Skeletal muscle cell (primary cell): ENCODE measurements around the gene NBAS.

ENCODE experiments used
- DNase-seq: peaks from one replicate; pipeline ENCODE4 v3.0.0-alpha.2; 2010; ENCODE audit warnings: low read depth
- H3K4me3 ChIP-seq: 2 replicates; pipeline ENCODE4 v1.5.1; 2011; ENCODE audit warnings: low read depth, mild to moderate bottlenecking, control low read depth, low read length, moderate library complexity

The NBAS gene

DNA sequence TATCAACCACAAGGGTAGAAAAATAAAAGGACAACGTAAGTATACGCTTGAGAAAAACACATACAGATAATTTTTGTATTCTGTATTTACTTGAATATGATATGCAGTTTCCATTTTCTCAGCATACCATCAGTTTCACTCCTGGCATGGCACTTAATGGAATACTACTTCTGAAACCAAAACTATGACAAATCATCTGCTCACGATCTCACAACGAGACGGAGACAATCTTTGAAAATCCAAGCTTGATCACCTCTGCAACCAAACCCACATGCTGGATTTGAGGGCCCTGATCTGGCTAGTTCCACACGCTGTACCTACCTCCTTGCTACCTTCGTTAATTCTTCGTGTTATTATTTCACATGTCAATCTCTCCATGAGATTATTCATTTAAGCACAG is 387.6 kb downstream of the NBAS start:
- DNase-seq = no peak
- H3K4me3 ChIP-seq = no peak overlapping the region

DNA sequence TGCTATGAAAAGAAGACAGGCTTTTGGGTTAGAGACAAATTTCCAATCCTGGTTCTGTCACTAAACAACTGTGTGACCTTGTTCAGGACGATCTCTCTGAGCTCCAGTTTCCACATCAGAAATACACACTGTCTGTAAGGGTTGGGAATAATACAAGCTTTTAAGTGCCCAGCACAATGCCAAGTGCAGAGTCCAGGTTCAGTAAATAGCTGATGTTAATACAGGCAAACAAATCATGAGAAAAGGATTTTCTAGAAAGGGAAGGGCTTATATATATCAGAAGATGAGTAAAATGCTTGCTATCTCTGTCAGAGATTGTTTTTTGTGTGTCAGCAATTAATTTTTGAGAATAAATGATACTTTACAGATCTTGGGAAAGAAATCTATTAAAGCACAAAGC is 388.3 kb downstream of the NBAS start:
- DNase-seq = no peak
- H3K4me3 ChIP-seq = no peak overlapping the region

DNA sequence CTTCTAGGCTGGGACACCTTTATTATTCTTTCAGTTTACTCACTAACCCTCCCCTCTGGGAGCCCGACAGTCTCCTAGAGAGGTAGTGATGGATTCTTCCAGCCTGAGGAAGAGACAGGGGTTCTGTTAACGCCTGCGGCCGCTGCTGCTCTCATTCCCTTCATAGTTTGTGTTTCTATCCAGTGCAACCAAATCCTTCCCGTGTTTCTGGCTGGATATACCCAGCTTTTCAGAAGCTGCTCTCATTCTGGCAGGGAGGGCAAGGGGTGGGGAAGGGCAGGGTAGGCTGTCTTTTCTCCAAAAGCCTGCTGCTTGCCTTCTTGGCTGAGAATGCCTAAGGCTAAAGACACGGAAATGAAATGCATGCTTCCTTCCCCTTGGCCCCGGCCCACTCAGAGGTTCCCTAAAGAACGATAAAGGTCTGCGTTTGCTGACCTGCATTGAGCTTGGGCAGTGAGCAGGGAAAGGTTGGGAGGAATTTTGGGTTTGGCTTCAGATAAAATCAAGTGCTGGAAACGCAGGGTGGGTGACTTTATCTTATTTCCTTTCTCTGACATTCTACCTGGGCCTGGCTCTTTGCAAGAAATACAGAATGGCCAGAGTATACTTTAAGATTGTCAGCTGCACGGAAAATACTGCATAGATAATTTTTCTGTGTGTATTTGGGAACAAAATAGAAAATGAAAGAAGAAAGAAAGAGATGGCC is 390.9 kb downstream of the NBAS start:
- H3K4me3 ChIP-seq = peak overlapping the region; percentile 24
- DNase-seq = peak; percentile 18

DNA sequence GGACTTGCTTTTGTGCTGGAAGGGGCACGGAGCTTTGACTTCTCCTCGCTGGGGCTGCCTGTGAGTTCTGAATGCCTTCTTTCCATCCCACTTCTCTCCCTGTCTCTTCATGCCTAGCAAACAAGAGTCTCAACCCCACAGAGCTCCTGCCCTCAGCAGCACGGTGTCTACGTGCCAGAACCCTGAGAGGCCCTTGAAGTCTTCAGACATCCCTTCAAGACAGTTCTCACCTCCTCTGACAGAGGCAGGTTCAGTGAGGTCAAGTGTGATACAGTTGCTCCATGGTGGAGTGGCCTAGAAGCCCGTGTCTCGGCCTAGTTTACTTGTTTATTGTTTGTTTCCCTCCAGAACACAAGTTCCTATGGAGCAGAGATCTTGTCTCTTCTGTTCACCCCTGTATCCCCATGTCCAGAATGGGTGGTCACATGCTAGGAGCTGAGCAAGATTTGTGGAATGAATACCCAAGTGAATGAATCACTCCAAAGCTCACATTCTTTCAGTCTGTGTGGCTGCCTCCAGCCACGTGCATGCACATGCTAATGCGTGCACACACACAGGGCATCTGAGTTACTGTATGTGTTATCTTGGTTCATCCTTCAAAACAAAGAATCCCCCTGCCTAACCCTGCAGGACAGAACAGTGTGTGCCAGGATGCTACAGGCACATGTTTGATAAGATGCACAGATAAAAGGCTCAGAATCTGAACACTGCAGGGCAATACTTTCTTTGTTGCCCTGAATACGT is 391.6 kb downstream of the NBAS start:
- DNase-seq = peak; percentile 75

DNA sequence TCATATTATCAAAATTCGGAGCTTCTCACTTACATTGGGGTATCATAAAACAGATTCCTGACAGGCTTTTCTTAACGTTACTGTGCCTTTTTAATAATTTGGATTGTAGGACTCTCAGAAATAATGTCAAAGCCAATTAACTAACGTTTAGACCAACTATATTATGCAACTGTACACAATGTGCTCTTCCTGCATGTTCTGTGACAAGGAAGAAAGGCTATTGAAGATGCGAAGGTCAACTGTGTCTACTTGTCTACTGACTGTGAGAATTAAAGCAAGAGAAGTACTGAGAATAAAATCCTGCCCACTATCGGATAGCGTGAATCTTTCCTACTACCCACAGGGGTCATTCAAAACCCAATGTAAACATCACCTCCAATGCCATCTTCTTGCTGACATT is 393.0 kb downstream of the NBAS start:
- no peak overlapping the region for H3K4me3 ChIP-seq
- DNase-seq = no peak

More for the DNA sequence above, 391.6 kb downstream of the NBAS start:
- peak overlapping the region; percentile 24 for H3K4me3 ChIP-seq

DNA sequence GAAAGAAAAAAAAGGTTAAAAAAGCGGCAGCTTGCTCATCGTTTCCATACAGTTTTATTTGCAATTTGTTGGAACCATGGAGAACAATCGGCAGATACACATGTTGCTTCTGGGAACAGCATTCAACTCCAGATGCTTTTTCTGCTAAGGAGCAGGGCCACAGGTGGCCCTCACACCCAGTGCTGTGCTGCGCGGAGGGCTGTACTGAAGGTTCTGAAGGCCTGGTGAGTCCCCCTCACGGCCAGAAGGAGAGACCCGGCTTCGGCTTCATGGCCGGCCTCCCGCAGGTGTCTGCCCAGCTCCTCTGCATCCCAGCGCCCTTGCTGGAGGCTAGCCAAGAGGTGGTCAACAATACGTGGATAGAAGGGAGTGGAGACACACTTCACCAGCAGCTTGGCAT is 394.3 kb downstream of the NBAS start:
- H3K4me3 ChIP-seq = no peak overlapping the region
- no peak for DNase-seq

DNA sequence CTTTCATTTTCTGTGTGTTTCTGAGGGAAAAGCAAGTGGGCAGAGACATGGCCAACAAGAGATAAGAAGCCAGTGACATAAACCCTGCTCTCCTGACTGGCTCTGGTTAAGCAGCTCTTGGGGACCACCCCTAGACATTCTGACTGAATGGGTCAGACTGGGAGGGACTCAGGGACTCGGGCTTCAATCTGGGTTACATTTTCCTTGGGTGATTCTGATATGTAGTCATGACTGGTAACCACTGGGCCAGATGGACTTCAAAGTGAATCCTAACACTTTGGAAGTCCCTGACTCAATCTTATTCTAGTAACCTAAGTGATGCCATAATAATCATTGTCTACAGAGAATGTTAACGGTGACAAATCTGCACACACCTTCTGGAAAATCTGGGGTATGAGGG is 397.8 kb downstream of the NBAS start:
- H3K4me3 ChIP-seq = no peak overlapping the region
- DNase-seq = no peak

DNA sequence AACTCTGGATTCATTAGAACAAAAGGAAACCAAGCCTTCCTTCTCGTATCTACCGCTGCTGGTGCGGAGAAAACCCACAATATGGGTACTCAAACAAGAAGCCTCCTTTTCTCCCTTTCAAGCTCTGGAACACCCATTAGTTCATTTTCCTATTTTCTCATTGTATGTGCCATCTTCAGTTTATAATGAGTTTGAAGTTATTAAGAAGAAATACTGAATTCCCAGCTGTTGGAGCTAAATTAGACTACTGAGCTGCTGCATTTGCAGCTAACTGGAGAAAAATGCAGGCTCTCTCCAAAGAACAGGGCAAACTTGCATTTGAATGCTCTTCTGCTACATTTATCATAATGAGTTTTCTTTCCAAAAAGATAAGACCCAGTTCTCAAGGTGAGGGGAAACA is 398.5 kb downstream of the NBAS start:
- H3K4me3 ChIP-seq = no peak overlapping the region
- no peak for DNase-seq

DNA sequence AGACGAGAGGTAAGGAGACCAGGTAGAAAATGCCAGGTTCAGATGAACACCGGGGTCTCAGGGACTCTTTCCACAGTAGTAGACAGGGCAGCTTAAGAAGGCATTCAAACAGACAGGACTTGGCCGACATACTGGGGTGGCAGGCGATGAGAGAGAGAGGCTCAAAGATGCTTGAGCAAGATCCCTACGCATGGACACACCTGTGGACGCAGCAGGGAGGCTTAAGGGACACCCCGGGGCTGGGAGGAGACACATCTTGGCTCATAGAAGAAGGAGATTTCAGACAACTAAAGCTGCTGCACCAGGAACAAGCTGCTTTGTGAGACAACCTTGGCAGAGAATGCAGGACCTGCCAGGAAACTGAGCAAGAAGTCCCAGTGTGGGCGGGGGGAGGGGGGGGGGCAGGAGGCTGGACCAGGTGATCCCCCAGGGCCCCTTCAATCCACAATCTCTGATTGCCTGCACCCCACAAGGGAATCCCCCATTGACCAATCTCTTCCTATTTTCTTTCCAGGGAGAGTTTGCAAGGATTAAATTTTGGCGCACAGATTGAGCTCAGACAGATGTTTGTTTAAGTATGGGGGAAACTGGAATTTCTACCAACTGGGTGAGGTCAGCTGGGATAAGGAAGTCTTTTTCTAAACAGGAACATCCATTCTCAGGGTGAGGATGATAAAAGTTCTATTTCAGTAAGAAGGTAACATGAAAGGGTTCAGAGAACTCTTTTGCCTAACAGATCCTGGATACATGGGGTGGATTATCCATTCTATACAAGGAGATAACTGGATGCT is 400.7 kb downstream of the NBAS start:
- H3K4me3 ChIP-seq = no peak overlapping the region

DNA sequence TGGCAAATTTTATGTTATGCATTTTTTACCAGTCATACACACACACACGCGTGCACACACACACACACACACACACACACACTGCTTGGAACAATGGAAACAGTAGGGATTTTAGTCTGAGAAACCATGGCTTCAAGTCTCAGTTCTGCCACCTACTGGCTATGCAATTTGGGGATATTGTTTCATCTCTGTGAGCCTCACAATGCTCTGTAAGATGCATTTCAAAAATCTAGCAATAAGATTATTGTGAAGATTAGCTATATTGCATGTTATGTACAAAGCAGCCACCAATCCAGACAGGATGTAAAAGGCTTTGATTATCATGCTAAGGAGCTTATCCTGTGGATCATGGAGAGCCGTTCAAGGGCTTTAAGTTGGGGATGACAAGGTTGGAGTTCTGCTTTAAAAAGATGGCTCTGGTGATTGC is 401.4 kb downstream of the NBAS start:
- H3K4me3 ChIP-seq = no peak overlapping the region
- no peak for DNase-seq

More for the DNA sequence above, 400.7 kb downstream of the NBAS start:
- no peak for DNase-seq

DNA sequence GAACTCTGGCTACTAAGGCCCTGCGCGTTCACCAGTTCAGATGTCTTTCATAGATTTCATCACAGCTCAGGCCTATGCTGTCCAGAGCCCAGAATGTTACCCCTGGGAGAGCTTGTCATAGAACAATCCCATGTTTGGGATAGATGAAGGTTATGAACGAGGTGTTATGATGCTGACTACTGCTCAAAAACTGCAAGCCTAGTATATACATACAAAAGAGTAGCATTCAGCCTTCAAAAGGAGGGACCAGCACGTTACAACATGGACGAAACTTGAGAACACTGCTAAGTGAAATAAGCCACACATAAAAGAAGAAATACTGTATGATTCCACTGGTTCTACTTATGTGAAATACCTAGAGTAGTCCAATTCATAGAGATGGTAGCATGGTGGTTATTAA is 401.9 kb downstream of the NBAS start:
- DNase-seq = no peak
- H3K4me3 ChIP-seq = no peak overlapping the region

DNA sequence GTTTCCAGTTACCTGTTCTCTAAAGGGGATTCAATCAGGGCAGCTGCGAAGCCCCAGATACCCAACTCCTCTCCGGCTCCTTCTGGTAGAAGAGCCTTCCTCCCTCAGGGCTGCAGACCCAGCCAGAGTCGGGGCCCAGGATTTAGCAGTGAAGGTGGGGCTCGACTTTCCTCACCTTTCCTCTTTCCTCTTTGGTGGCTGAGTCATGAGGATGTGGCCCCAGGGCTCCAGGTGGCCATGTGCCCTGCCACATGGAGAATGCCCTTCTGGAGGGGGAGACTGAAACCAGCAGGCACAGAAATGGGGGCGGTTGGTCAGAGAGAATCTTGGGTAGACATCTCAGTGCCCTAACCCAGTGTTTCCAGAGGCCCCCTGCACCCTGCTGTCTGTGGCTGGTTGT is 402.6 kb downstream of the NBAS start:
- DNase-seq = no peak
- H3K4me3 ChIP-seq = no peak overlapping the region

DNA sequence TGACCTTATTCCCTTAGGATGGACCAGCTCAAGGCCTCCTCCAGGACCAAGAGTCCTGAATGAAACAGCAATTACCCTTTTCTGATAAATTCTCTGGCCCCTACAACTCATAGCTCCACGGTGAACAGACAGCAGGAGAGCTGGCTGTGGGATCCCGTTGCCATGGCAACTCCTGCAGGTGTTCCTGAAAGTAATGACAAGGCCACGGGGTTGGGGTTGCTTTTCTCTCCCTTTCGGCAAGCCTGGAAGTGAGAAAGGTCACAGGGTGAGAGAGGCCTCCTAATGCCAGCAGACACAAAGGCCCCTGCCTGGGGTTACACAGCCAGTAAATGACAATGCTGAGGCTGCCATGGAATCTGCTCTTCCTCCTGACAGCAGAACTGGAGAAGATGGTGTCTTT is 403.0 kb downstream of the NBAS start:
- DNase-seq = no peak
- H3K4me3 ChIP-seq = no peak overlapping the region

DNA sequence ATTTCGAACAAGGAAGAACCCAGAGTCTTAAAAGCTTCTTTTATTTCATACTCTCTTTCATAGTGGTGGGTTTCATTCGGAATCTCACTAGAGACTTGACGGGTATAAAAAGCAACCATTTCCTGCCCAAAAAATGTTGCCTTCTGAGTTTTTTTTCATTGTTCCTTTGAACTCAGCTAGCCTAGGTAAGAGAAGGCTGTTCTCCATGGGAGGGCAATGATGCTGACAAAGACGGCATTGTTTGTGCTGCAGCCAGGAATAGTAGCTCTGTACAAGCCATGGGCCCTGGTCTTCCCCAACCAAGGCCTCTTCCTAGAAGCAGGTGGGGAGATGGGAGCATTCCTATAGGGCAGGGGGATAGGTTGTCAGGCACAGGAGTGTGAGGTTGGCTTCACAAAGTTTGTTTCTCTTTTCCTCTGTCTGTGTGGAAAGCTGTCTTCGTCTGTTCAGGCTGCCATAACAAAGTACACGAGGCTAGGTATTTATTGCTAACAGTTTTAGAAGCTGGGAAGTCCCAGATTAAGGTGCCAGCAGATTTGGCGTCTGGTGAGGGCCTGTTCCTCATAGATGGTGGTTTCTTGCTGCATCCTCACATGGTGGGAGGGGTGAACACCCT is 405.1 kb downstream of the NBAS start:
- no peak overlapping the region for H3K4me3 ChIP-seq
- no peak for DNase-seq

DNA sequence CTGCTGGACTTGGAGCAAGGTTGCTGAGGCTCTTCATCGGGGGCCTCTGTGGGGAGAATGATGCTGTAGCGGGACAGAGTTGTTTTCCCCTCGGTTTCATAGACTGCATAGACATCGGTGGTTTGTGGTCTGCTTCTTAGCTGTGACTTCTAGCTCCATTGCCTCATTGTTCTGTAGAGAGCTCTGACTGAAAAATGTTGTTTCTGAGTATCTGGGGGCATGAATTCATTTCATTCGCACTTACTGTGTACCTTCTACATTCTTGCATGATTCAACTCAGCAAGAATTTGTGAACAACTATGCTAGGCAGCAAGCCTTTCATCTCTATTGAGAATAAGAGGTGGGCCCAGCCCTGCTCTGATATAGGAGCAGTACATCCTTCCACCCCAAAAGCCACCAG is 406.8 kb downstream of the NBAS start:
- DNase-seq = no peak
- H3K4me3 ChIP-seq = no peak overlapping the region

DNA sequence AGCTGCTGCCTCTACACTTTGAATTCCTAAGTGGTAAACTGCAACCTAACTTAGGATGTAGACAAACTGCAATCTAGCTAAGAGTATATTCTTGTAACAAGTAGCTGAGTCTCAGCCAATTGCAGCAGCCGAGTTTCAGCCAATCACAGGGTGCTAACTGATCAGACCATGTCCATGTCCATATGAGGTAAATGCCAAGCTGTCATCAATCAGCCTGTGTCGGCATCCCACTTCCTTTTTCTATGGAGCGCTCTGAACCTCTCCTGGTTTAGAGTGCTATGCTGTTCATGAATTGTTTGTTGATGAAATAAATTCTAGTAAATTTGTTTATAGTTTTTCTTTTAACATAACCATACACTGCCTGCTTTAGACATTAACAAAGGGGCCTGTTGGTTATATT is 408.8 kb downstream of the NBAS start:
- H3K4me3 ChIP-seq = no peak overlapping the region
- DNase-seq = no peak

DNA sequence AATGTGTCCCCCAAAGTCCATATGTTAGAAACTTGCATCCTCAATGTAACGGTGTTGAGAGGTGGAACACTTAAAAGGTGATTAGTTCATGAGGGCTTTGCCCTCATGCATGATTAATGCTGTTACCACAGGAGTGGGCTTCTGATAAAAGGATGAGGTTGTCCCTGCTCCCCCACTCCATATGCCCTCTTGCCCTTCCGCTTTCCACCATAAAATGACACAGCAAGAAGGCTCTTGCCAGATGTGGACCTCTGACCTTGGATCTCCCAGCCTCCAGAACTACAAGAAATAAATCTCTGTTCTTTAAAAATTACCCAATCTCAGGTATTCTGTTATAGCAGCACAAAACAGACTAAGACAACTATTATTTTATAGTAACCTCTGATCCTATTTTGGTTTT is 412.1 kb downstream of the NBAS start:
- no peak for DNase-seq
- no peak overlapping the region for H3K4me3 ChIP-seq

DNA sequence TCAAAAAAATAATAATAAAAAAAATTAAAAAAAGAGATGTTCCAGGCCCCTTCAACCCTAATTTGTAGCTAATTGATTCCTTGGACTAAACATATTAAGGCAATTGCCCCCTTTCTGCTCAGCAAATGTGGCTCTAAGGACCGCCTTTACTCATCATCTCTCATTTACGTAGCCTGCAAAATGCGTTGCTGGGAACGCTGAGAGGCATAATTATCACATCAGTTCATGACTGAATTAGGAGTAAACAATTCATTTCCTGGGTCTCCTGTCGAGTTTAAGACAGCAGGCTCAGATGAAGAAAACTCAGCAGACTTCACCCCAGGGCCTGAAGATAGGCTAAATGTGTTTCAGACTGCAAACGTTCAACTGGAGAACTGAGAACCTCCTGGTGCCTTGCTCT is 413.5 kb downstream of the NBAS start:
- H3K4me3 ChIP-seq = no peak overlapping the region
- no peak for DNase-seq

DNA sequence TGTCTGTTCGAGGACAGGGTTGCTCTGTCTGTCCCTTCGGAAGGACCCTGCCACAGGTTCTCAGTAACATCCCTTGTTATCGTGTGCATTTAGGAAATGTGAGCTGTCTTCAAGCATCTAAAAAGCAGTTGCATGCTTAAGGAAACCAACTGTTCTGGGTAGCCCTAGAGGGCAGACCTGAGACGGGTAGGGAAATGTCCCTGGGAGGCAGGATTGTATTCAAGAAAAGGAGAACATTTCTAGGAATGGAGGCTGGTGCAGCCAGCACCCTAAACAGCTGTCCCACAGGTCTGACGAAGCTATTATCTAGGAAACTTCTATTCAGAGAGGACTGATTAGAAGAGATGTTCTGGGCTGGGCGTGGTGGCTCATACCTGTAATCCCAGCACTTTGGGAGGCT is 414.2 kb downstream of the NBAS start:
- no peak overlapping the region for H3K4me3 ChIP-seq
- DNase-seq = no peak

DNA sequence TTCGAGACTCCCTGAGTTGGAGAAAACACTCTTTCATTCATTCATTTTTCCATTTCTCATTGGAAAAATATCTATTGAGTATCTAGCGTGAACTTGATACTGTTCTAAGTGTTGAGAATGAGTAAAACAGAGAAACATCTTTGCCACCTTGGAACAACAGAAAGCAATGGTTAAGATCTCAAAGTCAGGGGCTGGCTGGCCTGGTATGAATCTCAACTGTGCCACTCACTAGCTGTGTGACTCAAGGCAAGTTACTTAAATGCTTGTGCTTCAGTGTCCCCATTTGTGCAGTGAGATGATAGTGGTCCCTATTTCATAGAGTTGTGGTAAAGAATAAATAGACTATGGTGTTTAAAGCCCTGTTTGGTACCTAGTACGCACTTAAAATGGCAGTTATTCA is 415.2 kb downstream of the NBAS start:
- H3K4me3 ChIP-seq = no peak overlapping the region
- no peak for DNase-seq
